Astrocyte (in vitro differentiated cells and primary cell): ENCODE data around the gene TNKS1BP1.

Experiments
- CTCF ChIP-seq: IDR thresholded peaks from 2 replicates; pipeline ENCODE4 v1.5.1; 2011; ENCODE audit warnings: low read depth, mild to moderate bottlenecking, inconsistent platforms, low read length, moderate library complexity; ENCODE audit not compliant: insufficient read depth
- EZH2 ChIP-seq: IDR thresholded peaks from 2 replicates; pipeline ENCODE4 v1.6.1; 2012; ENCODE audit warnings: mild to moderate bottlenecking, low read length, inconsistent platforms; ENCODE audit not compliant: insufficient read depth

GRCh38 chr11:57359896-57360690 is 35.3 kb upstream of the TNKS1BP1 start:
- TF ChIP-seq EZH2 (no peak), CTCF (no peak)
